Measurements from ENCODE around the gene RXFP1. TPM values are rescaled to one million over a fixed set of nuclear protein-coding genes. Genes with fewer than 3 reads are reported as not detected.

The RXFP1 gene
- total RNA-seq, 6 experiments from 2014 or later, result not detected

- no peak overlapping the region for H3K27ac Mint-ChIP-seq
- H3K4me1 Mint-ChIP-seq (ENCODE audit: low read depth), result no peaks in the 10 kb centered on the region
- TF ChIP-seq CTCF (IDR thresholded peaks at IDR 0.05), result no peak
- no peaks in the 10 kb centered on the region for H3K9me3 Mint-ChIP-seq
- H3K36me3 Mint-ChIP-seq (ENCODE audit: low read depth), result no peaks in the 10 kb centered on the region
- H3K4me3 Mint-ChIP-seq, result no peak overlapping the region
- DNase-seq, result no peak
- peaks cover 9% of the 10 kb centered on the region for H3K27me3 Mint-ChIP-seq (ENCODE audit: insufficient read depth)
Measured at GRCh38 chr4:158597879-158598596, 76.4 kb downstream of the RXFP1 start.

DNA sequence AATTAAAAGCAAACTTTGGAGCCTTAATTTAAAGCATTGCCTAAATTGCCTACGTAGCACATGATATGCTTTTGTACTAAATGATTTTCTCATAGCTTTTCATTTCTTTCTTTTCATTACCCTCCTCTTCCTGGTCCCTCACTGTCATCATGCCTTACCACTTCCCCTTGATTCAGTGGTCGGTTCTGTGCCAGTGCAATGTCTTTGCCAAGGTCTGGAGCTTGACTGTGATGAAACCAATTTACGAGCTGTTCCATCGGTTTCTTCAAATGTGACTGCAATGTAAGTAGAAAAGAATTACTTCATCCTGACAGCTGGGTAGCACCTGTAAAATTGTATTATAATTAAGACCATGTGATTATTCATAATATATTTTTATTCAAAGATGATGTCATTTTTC lies 77.5 kb downstream of the RXFP1 start:
- Mint-ChIP-seq H3K27me3 (ENCODE audit: insufficient read depth) (peaks cover 8% of the 10 kb centered on the region), H3K4me3 (no peak overlapping the region), H3K9me3 (no peaks in the 10 kb centered on the region), H3K27ac (no peak overlapping the region), H3K36me3 (ENCODE audit: low read depth) (no peaks in the 10 kb centered on the region), H3K4me1 (ENCODE audit: low read depth) (no peaks in the 10 kb centered on the region)
- no peak for DNase-seq
- TF ChIP-seq CTCF (IDR thresholded peaks at IDR 0.05), result no peak

GRCh38 chr4:158599765-158600498 lies 78.2 kb downstream of the RXFP1 start:
- no peak overlapping the region for H3K27ac Mint-ChIP-seq
- no peak for TF ChIP-seq CTCF (IDR thresholded peaks at IDR 0.05)
- no peak for DNase-seq
- no peak overlapping the region for H3K4me3 Mint-ChIP-seq
- no peaks in the 10 kb centered on the region for H3K36me3 Mint-ChIP-seq (ENCODE audit: low read depth)
- peaks cover 8% of the 10 kb centered on the region for H3K27me3 Mint-ChIP-seq (ENCODE audit: insufficient read depth)
- H3K9me3 Mint-ChIP-seq, result no peaks in the 10 kb centered on the region
- H3K4me1 Mint-ChIP-seq (ENCODE audit: low read depth), result no peaks in the 10 kb centered on the region

GRCh38 chr4:158604369-158604768 lies 82.7 kb downstream of the RXFP1 start:
- Mint-ChIP-seq H3K9me3 (no peaks in the 10 kb centered on the region), H3K4me3 (no peak overlapping the region), H3K4me1 (ENCODE audit: low read depth) (peaks cover 3% of the 10 kb centered on the region; the same call in 1 of the 2 replicates), H3K27me3 (ENCODE audit: insufficient read depth) (peaks cover 2% of the 10 kb centered on the region; the same call in 1 of the 2 replicates), H3K27ac (no peak overlapping the region), H3K36me3 (ENCODE audit: low read depth) (no peaks in the 10 kb centered on the region)
- TF ChIP-seq CTCF (IDR thresholded peaks at IDR 0.05), result no peak
- no peak for DNase-seq

GRCh38 chr4:158605393-158605792 lies 83.7 kb downstream of the RXFP1 start:
- Mint-ChIP-seq H3K9me3 (no peaks in the 10 kb centered on the region), H3K27ac (no peak overlapping the region), H3K36me3 (ENCODE audit: low read depth) (no peaks in the 10 kb centered on the region), H3K4me3 (no peak overlapping the region), H3K4me1 (ENCODE audit: low read depth) (peaks cover 7% of the 10 kb centered on the region; the same call in 1 of the 2 replicates), H3K27me3 (ENCODE audit: insufficient read depth) (peaks cover 2% of the 10 kb centered on the region; the same call in 1 of the 2 replicates)
- TF ChIP-seq CTCF (IDR thresholded peaks at IDR 0.05), result no peak
- DNase-seq, result no peak
